HEK293 (cell line): Measurements from ENCODE around the gene USP35.
A peak's percentile ranks its signal among the peaks of the same experiment; 100 is the strongest.

Source experiments
- CTCF ChIA-PET: fragments of 350-600 bp; formaldehyde crosslinking; extraction: SDS; loops from one replicate; lab custom pipeline; 2021; ENCODE audit warnings: antibody characterized with exemption; lab: Yijun Ruan, JAX
- POLR2A ChIA-PET: fragments of 300-600 bp; formaldehyde crosslinking; extraction: SDS; loops from one replicate; lab custom pipeline; 2020; ENCODE audit warnings: antibody characterized with exemption, inconsistent platforms; lab: Yijun Ruan, JAX
- H3K27ac ChIP-seq: fragments of 200-500 bp; sonication (Bioruptor generic); 2 replicates; pipeline ENCODE4 v1.5.1; 2014; ENCODE audit warnings: low read depth, low read length, control low read depth, inconsistent platforms; ENCODE audit errors: extremely low read depth
- H3K36me3 ChIP-seq, 2 experiments: fragments of 200-500 bp in 1 of 2; sonication (Bioruptor generic) in 1 of 2; 1 replicate in 1 of 2; 2 replicates in 1 of 2; pipeline ENCODE4 v1.5.1; 2014 to 2017; ENCODE audit warnings: inconsistent platforms in 2 of 2, low read length in 2 of 2; ENCODE audit not compliant: control insufficient read depth in 2 of 2, insufficient read depth in 1 of 2
- H3K4me1 ChIP-seq: fragments of 200-500 bp; sonication (Bioruptor generic); 2 replicates; pipeline ENCODE4 v1.5.1; 2014; ENCODE audit warnings: mild to moderate bottlenecking, low read length, inconsistent platforms; ENCODE audit not compliant: control insufficient read depth, insufficient read depth
- H3K4me3 ChIP-seq: 2 replicates; pipeline ENCODE4 v1.5.1; 2011; ENCODE audit warnings: low read depth, mild to moderate bottlenecking, control low read depth, low read length, moderate library complexity
- H3K9me3 ChIP-seq: fragments of 200-500 bp; sonication (Bioruptor generic); 2 replicates; pipeline ENCODE4 v1.5.1; 2014; ENCODE audit warnings: low read depth, low read length, inconsistent platforms; ENCODE audit not compliant: control insufficient read depth, insufficient read depth
- EGR2 ChIP-seq: fragments of 450-650 bp; formaldehyde crosslinking; IDR thresholded peaks from 2 replicates; pipeline ENCODE4 v1.5.1; 2016; ENCODE audit warnings: low read depth, missing biosample characterization, missing genetic modification characterization
- ZBTB20 ChIP-seq: fragments of 450-650 bp; formaldehyde crosslinking; IDR thresholded peaks from 2 replicates; pipeline ENCODE4 v1.5.1; 2016; ENCODE audit warnings: missing biosample characterization, missing genetic modification characterization
- ZBTB49 ChIP-seq: fragments of 450-650 bp; formaldehyde crosslinking; IDR thresholded peaks from 2 replicates; pipeline ENCODE4 v1.5.1; 2016; ENCODE audit warnings: missing biosample characterization, missing genetic modification characterization, low read depth
- ZNF121 ChIP-seq: fragments of 450-650 bp; formaldehyde crosslinking; IDR thresholded peaks from 2 replicates; pipeline ENCODE4 v1.5.1; 2016; ENCODE audit warnings: missing biosample characterization, missing genetic modification characterization
- ZNF157 ChIP-seq: fragments of 450-650 bp; formaldehyde crosslinking; IDR thresholded peaks from 2 replicates; pipeline ENCODE4 v1.5.1; 2016; ENCODE audit warnings: missing biosample characterization, missing genetic modification characterization
- ZNF391 ChIP-seq: fragments of 450-650 bp; formaldehyde crosslinking; IDR thresholded peaks from 2 replicates; pipeline ENCODE4 v1.5.1; 2016; ENCODE audit warnings: low read depth, missing biosample characterization, missing genetic modification characterization, borderline replicate concordance
- ZNF398 ChIP-seq: fragments of 450-650 bp; formaldehyde crosslinking; IDR thresholded peaks from 2 replicates; pipeline ENCODE4 v1.5.1; 2017; ENCODE audit warnings: missing biosample characterization, missing genetic modification characterization
- ZNF426 ChIP-seq: fragments of 450-650 bp; formaldehyde crosslinking; IDR thresholded peaks from 2 replicates; pipeline ENCODE4 v1.5.1; 2017; ENCODE audit warnings: missing biosample characterization, missing genetic modification characterization, mild to moderate bottlenecking, inconsistent platforms, moderate library complexity
- ZNF549 ChIP-seq: fragments of 450-650 bp; IDR thresholded peaks from 2 replicates; pipeline ENCODE4 v1.5.1; 2018; ENCODE audit warnings: missing biosample characterization, missing genetic modification characterization, mild to moderate bottlenecking, inconsistent platforms, moderate library complexity
- ZNF600 ChIP-seq: fragments of 450-650 bp; formaldehyde crosslinking; IDR thresholded peaks from 2 replicates; pipeline ENCODE4 v1.5.1; 2016; ENCODE audit warnings: missing biosample characterization, missing genetic modification characterization
- ZNF639 ChIP-seq: fragments of 450-650 bp; formaldehyde crosslinking; IDR thresholded peaks from 2 replicates; pipeline ENCODE4 v1.5.1; 2016; ENCODE audit warnings: missing biosample characterization, missing genetic modification characterization
- ZNF707 ChIP-seq: fragments of 450-650 bp; formaldehyde crosslinking; IDR thresholded peaks from 2 replicates; pipeline ENCODE4 v1.5.1; 2016; ENCODE audit warnings: missing biosample characterization, missing genetic modification characterization
- ZNF76 ChIP-seq: fragments of 450-650 bp; formaldehyde crosslinking; IDR thresholded peaks from 2 replicates; pipeline ENCODE4; 2016; ENCODE audit warnings: low read depth, missing biosample characterization, missing genetic modification characterization, borderline replicate concordance
- ZSCAN30 ChIP-seq: fragments of 450-650 bp; IDR thresholded peaks from 2 replicates; pipeline ENCODE4 v1.5.1; 2018; ENCODE audit warnings: missing biosample characterization, mild to moderate bottlenecking, missing genetic modification characterization, moderate library complexity
- ZSCAN4 ChIP-seq: fragments of 450-650 bp; formaldehyde crosslinking; IDR thresholded peaks from 2 replicates; pipeline ENCODE4 v1.5.1; 2017; ENCODE audit warnings: missing biosample characterization, missing genetic modification characterization

Gene USP35

GRCh38 chr11:78181185-78181584 is 7.5 kb upstream of the USP35 start:
- no peaks in the 10 kb centered on the region for H3K9me3 ChIP-seq
- H3K4me1 ChIP-seq: no peaks in the 10 kb centered on the region
- no peaks in the 10 kb centered on the region for H3K36me3 ChIP-seq
- no peak overlapping the region for H3K4me3 ChIP-seq
- TF ChIP-seq ZNF157 (tag by site-specific recombination) (no peak), ZNF707 (tag by site-specific recombination) (no peak), ZBTB49 (tag by site-specific recombination) (no peak)
- TF ChIP-seq, all 188 proteins: peak for 0
- H3K27ac ChIP-seq: no peak overlapping the region
- ChIA-PET CTCF (no interaction called here), POLR2A (no interaction called here)

GRCh38 chr11:78187366-78188285 is 1.1 kb upstream of the USP35 start:
- TF ChIP-seq ZSCAN4 (tag by site-specific recombination) (no peak), ZNF549 (no peak), ZSCAN30 (tag by site-specific recombination) (no peak), EGR2 (tag by site-specific recombination) (peak; percentile 92; the same call in 1 of the 2 replicates), ZNF121 (no peak), ZNF600 (tag by site-specific recombination) (0 out of 2 replicates have a peak, but pooled peaks have one; percentile 40), ZNF639 (no peak), ZNF426 (no peak), ZBTB20 (tag by site-specific recombination) (0 out of 2 replicates have a peak, but pooled peaks have one; percentile 19), ZNF391 (tag by site-specific recombination) (no peak), ZNF398 (tag by site-specific recombination) (no peak), ZNF76 (tag by site-specific recombination) (no peak)
- no peaks in the 10 kb centered on the region for H3K4me1 ChIP-seq
- no peaks in the 10 kb centered on the region for H3K36me3 ChIP-seq
- no peaks in the 10 kb centered on the region for H3K9me3 ChIP-seq
- POLR2A ChIA-PET: interaction anchor here (0.6 to 1.6 kb wide), 8 partner anchors 22 to 1403 kb away, joined by 3 to 21 read pairs (median 4); partner anchors contain the start of genes ALG8, INTS4, NARS2 and NDUFC2
- H3K27ac ChIP-seq: no peak overlapping the region; the same call in 1 of the 2 replicates
- CTCF ChIA-PET: interaction anchor here (0.6 kb wide), 2 partner anchors 18 to 351 kb away, joined by 3 to 4 read pairs; no protein-coding TSS in a partner anchor
- peak overlapping the region; percentile 83 for H3K4me3 ChIP-seq
